UCSD-AML1 (cell line): ENCODE data around the gene IMMT.
A peak's percentile ranks its signal among the peaks of the same experiment; 100 is the strongest.
"Not testable (repeated sequence)": the region's sequence is repeated elsewhere in the genome, so short reads cannot be mapped to it uniquely, and the experiment has no call there.

Experiments used
- DNase-seq: peaks from one replicate; lab custom pipeline; 2025; ENCODE audit not compliant: unreplicated experiment; lab: John Stamatoyannopoulos, UW

IMMT gene

DNA sequence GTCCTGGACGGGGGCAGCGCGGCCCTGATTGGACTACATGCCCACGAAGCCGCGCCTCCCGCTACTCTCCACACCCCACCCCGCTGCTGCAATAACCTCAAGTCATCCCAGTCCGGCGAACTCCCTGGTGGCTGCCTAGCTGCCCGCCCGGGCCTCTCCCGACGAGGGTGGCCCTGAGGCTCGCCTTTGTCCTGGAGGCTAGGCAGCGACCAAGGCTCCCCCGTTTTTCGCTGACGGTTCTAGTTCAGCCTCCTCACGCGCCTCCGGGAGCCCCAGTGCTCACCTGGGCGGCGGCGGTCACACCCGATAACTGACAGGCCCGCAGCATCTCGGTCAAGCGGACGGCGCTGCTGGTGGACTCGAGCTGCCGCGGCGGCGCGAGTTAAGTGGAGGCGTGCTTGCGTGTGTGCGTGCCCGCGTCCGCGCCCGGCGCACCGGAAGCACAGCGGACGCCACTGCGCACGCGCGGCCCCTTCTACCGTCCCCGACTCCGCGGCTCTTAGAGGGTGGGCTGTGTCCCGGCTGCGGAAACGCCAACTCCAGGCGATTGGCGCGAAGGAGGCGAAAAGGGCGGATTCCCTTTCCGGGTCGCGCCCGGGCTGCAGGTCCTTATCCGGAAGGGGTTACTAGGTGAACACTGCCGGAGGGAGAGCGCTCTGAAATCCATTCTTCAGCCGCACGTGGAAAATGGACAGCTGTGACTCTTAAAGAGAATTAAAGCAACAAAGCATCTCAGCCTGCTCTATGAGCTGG lies at the start of gene IMMT:
TSS of gene IMMT (minus strand) at position 408 of the 753 bp plus-strand sequence. CDS start at position 328, 80 bp downstream.
- peak; percentile 97 for DNase-seq

DNA sequence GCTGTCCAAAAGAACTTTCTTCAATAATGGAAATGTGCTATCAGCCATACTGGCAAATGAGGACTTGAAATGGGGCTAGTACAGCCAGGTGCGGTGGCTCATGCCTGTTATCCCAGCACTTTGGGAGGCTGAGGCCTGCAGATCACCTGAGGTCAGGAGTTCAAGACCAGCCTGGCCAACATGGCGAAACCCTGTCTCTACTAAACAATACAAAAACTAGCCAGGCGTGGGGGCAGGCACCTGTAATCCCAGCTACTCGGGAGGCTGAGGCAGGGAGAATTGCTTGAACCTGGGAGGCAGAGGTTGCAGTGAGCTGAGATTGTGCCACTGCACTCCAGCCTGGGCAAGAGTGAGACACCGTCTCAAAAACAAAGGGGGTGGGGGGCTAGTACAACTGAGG lies 49.5 kb upstream of the IMMT start:
- DNase-seq = not testable (repeated sequence)

DNA sequence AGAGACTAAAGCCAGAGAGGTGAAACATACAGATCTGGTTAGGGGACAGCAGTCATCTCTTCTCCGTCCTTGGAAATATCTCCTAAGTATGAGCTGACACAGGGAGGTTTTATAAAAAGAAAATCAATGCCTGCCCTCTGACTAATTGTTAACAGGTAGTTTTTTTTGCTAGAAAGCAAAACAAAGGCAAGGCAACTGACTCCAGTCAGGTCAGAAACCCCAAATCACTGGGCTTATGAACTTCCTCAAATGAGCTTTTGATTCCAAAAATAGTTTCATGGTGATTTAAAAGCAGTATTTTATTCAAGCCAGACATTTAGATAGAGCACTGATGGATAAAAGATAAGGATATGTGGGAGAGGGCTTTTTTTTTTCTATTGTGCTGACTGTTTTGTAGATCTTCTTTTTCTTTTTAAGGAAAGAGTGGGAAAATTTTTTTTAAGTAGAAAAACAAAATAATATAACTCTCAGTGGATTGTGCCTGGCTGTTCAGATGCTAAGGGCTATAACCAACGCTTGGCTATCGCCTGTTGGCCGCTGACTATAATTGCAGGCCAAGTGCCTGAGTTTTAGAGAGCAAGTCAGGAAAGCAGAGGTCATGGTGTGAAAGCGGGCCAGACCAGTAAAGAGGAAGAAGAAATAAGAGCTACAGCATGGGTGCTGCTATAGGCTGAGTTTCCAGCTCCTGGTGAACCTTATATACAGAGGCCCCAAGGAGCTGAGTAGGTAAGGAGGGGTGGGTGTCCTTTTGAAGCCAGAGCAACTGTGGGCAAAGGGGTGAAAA lies 48.9 kb upstream of the IMMT start:
- no peak for DNase-seq

DNA sequence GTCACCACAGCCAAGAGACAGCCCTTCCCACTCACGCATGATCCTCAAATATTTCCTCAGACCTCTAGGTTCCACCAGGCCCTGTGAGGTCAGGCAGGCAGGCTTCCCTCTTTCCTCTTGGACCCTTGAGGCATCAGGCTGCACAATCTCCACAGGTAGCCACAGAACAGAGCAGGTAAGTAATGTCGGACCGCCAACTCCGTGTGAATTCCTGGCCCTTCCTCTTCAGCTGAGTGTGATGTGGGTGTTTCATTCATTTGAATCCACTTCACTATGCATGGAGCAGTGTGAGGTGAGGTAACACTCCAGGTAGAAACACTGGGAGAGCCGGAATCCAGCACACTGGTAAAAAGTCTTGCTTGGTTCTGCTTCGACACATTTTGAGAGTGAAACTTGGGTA lies 48.0 kb upstream of the IMMT start:
- no peak for DNase-seq

DNA sequence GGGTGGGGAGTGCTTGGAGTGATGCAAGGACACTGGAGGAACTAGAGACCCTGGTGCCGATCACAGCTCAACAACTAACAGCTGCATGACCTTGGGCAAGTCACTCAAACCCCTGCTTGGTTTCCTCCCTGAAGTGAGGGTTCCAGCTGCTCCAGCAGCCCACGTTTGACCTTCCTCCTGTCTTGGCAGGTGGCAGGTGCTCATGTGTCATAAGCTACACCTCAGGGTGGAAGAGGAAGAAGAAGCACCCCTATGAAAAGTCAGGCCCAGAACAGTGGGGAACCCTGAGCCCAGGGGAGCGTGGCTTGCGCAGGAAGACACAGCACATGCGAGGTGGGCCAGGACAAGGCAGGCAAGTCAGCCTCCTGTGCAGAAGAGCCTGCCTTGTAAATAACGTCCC lies 46.3 kb upstream of the IMMT start:
- no peak for DNase-seq

DNA sequence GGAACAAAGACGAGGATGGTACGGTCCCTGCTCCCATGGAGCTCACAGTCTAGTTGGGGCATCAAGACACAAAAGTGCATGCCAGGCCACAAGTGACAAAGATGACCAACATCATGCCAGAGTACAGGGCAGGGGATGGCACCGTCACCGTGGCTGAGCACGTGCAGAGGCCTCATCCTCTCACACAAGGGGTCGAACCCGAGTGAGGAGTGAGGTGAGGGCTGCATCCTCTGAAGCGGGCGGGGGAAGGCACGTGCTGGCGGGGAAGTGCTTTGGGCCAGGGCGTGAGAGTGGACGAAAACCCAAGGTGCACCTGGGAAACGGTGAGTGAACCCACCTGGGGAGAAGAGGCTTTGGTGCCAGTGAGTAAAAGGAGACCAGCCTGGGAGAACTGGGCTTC lies 45.0 kb upstream of the IMMT start:
- no peak for DNase-seq

DNA sequence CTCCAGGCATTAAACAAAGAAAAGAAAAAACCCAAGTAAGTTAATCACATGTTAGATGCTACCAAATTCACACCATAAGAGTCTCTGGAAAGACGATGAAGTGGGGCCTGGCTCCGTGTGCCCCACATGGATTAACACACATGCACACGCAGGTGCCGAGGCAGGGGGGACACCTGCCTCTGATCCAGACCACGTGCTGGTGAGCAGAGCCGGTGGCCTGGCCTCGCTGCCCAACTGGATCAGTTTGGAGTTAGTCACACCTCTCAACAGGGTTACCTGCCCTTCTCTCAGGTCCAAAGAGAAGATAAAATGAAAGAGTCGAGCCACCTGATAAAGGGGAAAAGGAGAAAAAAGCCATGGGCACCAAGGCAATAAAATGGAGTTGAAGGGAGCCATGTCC lies 44.5 kb upstream of the IMMT start:
- DNase-seq = no peak

DNA sequence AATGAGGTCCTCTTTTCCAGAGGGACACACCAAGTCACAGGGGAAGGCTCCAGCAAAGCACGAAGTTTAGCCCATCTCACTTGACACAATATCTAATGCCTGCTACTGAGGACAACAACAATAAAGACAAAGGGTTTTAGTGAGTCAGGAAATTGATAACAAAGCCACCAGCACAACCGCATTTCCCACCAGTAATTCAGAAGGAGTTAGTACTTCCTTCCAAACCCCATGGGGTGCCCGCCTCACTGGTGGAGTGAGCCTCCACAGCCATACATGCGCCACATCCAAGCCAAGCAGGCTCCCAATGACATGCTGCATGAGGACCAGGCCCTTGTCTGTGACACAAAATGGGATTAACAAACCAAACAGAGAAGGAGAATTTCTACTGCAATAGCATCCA lies 44.1 kb upstream of the IMMT start:
- peak; percentile 31 for DNase-seq

DNA sequence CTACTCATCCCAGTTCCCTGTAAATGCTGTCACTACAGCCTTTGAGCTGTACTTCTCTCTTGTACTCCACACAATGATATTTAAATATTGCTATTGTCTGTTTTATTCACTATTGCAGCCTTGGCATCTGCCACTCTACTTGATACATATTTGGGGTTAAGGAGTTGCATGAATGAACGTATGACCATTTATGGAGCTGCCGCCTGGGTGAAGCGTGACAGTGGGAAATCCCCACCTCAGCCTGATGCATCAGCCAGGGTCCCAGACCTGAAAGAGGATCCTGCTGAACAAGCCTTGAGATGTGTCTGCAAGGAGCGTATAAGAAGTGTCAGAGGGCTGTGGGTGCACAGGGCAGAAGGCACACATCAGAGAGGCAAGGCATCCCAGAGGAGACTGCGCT lies 43.1 kb upstream of the IMMT start:
- DNase-seq = no peak

DNA sequence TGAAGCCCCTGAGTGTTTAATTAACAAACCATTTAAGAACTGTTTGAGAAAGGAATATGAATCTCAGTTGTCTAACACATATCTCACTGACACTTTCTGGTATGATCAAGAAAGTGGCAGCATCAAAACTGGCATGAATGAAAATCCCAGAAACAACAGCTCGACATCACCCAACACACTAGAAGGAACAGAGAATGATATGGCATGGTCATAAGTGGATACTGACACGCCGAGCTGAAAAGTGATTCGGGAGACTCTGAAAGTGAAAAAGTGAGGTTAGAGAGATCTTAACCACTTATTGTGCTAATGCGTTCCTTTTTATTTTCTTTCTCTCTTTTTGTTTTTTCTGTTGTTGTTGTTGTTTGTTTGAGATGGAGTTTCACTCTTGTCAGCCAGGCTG lies 41.9 kb upstream of the IMMT start:
- DNase-seq = no peak

DNA sequence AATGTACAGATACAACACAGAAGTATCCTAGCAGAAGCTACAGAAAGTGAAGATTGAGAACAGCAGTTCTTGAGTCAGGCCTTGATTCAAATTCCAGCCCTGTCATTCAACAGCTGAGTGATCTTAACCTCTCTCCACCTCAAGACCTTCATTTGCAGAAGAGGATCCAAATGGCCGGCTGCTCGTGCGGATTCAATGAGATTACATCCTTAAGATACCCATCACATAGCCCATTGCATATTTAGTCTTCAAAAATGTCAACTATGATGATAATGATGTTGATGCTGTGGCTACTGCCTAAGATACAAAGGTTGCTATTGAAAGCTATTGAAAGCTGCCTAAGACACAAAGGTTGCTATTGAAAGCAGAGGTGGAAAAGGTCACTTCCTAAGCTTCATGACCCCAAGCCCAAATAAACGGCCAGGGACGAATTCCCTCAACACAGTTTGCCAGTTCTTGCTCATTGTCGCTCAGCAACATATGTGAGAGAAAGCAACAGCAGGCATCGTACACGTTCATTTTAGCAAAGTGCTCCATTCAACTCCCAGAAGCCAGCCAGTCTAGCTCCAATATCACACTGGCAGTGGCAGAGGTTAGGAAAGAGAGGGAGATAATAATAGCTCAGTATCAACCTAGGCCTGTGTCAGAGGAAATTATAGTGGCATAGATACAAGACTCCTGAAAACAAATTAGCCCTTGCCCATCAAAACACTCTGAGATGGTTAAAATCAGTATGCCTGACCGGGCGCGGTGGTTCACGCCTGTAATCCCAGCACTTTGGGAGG lies 40.1 kb upstream of the IMMT start:
- DNase-seq = no peak

DNA sequence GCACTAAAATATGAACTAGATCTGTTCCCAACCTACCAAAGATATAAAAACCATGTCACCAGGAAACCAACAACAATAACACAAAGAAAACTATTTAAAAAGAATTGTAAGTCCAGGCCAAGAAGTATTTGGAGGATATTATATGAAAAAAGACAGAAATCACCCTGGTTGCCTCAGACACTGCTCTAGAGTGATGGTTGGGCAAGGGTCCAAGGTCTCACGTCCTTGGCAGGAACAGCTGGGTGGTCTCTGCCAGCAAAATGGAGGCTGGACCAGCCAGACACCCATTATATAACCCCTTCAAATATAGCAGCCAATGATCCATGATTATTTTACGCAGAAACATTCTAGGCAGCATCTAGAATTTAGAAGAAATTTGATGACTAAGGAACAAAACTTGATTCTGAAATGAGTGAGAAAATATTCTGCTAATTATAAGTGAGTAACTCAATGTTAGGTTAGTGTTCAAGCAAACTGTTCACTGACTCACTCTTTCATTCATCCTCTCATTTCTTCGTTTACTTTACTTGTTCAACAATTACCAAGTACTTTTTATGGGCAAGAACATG lies 39.4 kb upstream of the IMMT start:
- no peak for DNase-seq

DNA sequence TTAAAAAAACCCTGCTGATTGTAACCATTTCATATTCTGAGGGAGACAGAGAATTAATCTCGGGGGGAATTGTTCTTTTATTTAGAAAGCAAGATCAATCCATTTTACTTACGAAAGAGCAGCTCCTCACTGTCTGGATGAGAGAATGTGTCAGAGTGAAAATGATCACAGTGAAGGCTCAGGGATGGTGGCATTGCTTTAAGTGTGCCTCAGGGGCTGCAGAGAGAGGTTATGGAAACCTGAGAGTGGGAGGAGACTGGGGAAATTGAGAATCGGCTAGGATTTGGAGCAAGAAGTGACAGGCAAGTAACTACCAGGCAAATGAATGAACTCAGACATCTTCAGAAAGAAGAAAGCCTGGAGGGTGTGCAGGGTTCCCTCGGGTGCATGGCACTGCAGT lies 38.2 kb upstream of the IMMT start:
- DNase-seq = no peak

DNA sequence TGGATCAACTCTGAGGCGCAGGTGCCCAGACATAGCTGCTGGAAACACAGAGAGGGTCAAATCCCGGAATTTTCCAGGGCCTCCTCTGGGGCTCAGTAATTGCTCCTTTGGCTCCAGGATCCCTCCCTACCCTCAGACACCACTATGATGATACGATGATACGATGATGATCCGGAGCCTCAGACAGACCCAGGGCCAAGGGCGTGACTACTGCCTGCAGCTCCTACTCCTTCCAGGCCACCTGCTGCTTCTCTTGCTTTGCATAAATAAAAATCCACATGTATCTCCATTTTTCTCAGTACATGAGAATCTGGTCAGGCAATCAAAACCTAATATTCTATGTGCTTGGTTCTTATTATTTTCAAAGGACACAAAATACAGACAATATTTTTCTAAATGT lies 37.6 kb upstream of the IMMT start:
- no peak for DNase-seq

DNA sequence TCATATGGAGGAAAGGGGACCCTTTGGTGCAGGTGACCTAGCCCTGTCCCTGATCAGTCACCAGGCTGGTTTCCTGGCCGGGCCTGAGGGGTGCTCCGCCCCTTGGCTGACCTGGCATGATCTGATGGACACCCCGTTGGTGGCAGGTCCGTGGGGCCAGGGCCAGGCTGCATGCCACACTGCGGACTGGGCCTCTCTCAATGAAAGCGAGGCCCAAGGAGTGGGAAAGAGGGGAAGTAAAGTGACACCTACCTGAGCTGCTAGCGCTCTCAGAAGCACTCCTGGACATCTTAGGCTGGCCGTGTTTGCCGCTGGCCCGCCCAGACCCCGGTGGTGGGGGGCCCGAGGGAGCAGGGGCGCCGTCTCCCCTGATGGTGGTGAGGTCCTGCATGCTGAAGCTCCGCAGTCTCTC lies 37.1 kb upstream of the IMMT start:
- DNase-seq = no peak

DNA sequence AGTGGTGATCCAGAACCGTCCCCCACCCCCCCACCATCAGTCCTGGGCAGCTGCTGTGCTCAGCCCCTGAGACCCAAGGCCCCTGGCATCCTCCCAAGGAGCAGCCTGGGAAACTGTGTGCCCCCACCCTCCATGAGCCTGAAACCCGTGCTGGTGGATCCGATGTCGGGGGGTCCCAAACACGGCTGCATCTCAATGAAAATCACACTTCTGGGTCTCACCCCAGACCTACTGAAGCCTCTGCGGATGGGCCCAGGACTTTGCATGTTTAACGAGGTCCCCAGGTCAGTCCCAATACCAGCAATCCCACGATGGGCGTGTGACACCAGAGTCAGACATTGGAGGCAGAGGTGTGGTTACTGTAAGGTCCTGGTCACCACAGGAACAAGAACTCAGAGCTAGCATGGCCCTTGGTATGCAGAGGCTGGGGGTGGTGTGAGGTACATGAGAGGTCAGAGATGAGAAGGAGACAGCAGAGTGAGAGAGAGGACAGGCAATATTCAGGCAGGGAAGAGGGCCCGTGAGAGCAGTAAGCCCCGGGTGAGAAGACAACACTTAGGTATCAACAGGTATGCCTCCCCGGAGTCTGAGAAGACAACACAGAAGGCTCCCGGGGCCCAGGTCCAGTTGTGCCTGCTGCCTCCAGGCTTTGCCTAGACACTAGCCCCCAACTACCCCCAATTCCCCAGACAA lies 36.6 kb upstream of the IMMT start:
- DNase-seq = no peak

DNA sequence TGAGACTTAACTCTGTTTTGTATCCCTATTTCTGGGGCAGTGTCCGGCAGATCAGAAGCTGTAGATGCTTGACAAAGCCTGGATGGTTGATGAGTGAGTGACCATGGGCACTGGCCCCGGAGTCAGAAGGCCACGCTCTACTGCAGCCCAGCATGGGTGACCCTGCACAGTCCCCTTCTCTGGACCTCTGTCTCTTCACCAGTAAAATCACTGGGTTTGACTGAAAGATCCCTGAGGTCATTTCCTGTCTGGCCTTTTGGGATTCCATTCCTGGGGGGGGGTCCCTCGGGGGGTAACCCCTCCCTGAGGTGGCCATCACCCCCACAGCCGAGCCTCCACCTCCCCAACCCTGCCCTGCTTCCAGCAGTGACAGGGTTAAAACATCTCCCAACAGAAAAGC lies 35.7 kb upstream of the IMMT start:
- no peak for DNase-seq

DNA sequence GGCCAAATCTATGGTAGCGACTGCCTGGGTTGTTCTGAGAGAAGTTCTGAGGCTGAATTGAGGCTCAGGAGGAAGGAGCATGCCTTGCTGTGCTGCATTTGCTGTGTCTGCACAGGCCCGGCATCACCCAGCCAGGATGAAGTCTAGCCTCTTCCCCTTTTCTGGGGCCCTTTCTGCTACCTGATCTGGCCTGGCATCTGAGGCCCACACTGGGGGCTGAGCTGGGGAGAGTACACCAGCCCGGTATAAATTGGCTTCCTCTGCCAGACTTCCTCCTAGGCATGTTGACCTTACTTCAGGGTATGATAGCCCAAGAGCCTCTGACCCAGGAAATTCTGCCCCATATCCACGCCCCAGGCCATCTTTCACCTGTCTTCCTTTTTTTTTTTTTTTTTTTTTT lies 34.0 kb upstream of the IMMT start:
- DNase-seq = peak; percentile 46

DNA sequence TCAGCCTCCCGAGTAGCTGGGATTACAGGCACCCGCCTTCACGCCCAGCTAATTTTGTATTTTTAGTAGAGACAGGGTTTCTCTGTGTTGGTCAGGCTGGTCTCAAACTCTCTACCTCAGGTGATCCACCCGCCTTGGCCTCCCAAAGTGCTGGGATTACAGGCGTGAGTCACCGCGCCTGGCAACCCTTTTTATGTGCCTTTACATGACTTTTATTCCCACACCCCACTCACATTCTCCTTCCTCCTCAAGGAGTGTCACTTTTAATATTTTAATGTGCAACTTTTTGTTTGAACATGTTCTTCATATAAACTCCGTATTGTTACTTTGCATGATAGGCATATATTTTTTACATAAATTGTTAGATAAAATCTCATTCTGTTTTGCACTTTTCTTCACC lies 33.3 kb upstream of the IMMT start:
- DNase-seq = not testable (repeated sequence)

DNA sequence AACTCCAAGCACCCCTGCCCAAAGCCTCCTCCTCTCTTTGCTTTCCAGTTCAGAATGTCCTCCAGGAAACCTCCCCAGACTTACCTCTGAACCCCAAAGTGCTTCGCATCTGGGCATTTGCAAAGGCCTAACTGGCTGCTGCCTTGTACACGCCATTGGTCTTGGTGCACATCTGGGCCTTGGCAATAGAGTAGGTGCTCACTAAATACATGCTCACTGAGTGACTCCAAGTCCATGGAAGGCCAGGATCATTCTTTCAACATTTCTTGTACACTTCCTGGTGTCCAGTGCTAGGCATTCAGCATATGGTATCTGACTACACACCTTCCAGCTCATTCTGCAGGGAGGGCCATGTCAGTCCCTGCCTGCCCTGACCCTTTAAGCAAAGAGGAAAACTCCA lies 32.4 kb upstream of the IMMT start:
- DNase-seq = no peak
